ENCODE measurements around the gene PAM.

DNA sequence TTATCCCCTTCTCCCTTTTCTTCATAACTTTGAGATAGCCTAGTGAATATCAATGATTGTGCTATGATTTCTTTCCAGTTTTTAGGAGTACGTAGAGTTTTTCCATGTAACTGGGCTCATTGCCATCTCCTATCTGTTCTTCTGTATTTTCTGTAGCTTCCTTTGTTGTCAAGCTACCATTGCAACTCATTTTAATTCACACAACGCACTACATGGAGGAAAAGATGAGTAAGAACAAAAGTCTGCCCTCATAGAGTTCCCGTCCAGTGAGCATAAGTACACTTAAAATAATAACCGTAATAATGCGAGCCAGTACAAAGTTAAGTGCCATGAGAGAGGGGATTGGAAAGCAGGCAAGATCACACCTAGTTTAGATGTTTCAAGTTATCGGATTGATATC is 177.7 kb downstream of the PAM start:
- TF ChIP-seq, protein P1, sequence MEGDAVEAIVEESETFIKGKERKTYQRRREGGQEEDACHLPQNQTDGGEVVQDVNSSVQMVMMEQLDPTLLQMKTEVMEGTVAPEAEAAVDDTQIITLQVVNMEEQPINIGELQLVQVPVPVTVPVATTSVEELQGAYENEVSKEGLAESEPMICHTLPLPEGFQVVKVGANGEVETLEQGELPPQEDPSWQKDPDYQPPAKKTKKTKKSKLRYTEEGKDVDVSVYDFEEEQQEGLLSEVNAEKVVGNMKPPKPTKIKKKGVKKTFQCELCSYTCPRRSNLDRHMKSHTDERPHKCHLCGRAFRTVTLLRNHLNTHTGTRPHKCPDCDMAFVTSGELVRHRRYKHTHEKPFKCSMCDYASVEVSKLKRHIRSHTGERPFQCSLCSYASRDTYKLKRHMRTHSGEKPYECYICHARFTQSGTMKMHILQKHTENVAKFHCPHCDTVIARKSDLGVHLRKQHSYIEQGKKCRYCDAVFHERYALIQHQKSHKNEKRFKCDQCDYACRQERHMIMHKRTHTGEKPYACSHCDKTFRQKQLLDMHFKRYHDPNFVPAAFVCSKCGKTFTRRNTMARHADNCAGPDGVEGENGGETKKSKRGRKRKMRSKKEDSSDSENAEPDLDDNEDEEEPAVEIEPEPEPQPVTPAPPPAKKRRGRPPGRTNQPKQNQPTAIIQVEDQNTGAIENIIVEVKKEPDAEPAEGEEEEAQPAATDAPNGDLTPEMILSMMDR (IDR thresholded peaks at IDR 0.05; ENCODE audit: poor library complexity, severe bottlenecking), result no peak
- TF ChIP-seq, protein P2, sequence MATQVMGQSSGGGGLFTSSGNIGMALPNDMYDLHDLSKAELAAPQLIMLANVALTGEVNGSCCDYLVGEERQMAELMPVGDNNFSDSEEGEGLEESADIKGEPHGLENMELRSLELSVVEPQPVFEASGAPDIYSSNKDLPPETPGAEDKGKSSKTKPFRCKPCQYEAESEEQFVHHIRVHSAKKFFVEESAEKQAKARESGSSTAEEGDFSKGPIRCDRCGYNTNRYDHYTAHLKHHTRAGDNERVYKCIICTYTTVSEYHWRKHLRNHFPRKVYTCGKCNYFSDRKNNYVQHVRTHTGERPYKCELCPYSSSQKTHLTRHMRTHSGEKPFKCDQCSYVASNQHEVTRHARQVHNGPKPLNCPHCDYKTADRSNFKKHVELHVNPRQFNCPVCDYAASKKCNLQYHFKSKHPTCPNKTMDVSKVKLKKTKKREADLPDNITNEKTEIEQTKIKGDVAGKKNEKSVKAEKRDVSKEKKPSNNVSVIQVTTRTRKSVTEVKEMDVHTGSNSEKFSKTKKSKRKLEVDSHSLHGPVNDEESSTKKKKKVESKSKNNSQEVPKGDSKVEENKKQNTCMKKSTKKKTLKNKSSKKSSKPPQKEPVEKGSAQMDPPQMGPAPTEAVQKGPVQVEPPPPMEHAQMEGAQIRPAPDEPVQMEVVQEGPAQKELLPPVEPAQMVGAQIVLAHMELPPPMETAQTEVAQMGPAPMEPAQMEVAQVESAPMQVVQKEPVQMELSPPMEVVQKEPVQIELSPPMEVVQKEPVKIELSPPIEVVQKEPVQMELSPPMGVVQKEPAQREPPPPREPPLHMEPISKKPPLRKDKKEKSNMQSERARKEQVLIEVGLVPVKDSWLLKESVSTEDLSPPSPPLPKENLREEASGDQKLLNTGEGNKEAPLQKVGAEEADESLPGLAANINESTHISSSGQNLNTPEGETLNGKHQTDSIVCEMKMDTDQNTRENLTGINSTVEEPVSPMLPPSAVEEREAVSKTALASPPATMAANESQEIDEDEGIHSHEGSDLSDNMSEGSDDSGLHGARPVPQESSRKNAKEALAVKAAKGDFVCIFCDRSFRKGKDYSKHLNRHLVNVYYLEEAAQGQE (IDR thresholded peaks at IDR 0.05; ENCODE audit: borderline replicate concordance), result no peak
- TF ChIP-seq EP300 (conservative IDR thresholded peaks at IDR 0.05; ENCODE audit: poor library complexity, severe bottlenecking), result no peak
- no peak for TF ChIP-seq RAD21 (conservative IDR thresholded peaks at IDR 0.05)
- no peak for TF ChIP-seq EZH2 (IDR thresholded peaks at IDR 0.05; ENCODE audit: borderline replicate concordance, insufficient read depth, low read length, poor library complexity, severe bottlenecking)
- TF ChIP-seq POLR2AphosphoS5 (IDR thresholded peaks at IDR 0.05), result no peak
- TF ChIP-seq MXI1 (conservative IDR thresholded peaks at IDR 0.05; ENCODE audit: poor library complexity, severe bottlenecking), result no peak
- no peak for TF ChIP-seq TAF1 (IDR thresholded peaks at IDR 0.05; ENCODE audit: low read depth)

Measured in neural cell (in vitro differentiated cells).